ENCODE measurements around the gene SOWAHA.

- TF ChIP-seq POLR2A (IDR thresholded peaks at IDR 0.05; ENCODE audit: low read depth, low read length) (no peak), POLR2AphosphoS5 (IDR thresholded peaks at IDR 0.05; ENCODE audit: low read depth, low read length) (no peak), TAF1 (IDR thresholded peaks at IDR 0.05; ENCODE audit: borderline replicate concordance, low read depth, low read length) (no peak)
Measured at GRCh38 chr5:132825033-132825833, 12.1 kb downstream of the SOWAHA start.
